ENCODE data around the gene HDAC7. TPM values are rescaled to one million over a fixed set of nuclear protein-coding genes. Genes with fewer than 3 reads are reported as not detected.
A peak's percentile ranks its signal among the peaks of the same experiment; 100 is the strongest.

Gene HDAC7
- total RNA-seq, 1 donor from 2014 or later = 84.4 TPM

DNA sequence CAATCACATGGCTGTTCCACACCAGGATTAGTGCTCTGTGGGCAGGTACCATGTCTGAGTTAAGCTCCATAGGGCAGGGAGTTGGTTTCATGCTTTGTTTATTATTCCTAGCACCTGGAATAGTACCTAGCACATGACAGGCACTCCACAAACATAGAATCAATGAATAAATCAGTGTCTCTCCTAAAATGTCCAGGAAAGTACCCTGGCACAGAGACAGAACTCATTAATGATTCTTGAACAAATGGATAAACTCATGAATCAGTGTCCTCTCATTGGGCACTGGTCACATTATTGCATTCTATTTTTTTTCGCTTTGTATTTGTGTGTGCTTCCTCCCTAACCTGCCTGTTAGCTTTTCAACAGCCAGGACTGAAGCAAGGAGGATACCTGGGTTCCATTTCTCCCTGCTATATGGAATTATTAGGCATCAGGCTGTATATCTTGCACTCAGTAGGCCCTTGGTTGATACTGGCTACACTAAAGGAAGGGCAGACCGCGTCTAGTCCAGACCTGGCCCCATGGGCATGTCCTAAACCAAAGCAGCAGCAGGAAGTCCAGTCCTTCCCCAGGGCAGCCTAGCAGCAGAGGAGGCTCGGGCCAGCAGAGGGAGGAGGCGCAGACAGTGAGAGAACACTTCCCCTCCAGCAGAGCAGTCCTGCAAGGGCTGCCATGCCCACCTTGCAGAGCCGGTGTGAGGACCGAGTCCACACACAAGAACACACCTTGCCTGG is 18.4 kb downstream of the HDAC7 start:
- DNase-seq (ENCODE audit: low read depth) = peak; percentile 78

DNA sequence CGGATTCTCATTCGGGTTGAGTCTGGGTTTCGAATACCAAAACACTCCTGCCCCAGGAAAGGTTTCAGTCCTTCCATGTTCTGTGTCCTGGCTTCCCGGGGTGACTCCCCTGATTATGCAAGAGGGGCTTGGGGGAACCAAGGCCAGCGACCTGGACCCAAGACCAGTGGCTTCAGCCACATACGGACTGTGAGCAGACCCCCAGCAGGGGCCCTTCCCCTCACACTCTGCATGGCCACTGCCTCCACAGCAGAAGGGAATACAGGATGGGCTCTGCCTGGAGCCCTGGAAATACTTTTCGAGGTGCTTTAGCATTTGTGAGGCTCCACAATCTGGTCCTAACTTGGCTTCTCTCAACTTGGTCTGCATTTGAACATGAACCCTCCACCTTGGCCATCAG is 19.1 kb downstream of the HDAC7 start:
- H3K4me3 ChIP-seq (ENCODE audit: low read depth, low read length) = no peak overlapping the region
- no peak for TF ChIP-seq CTCF (conservative IDR thresholded peaks at IDR 0.05; ENCODE audit: low read depth, low read length)
- no peak for DNase-seq (ENCODE audit: low read depth)

More for the DNA sequence above, 18.4 kb downstream of the HDAC7 start:
- peak; percentile 51 for TF ChIP-seq CTCF (conservative IDR thresholded peaks at IDR 0.05; ENCODE audit: low read depth, low read length)
- no peak overlapping the region for H3K4me3 ChIP-seq (ENCODE audit: low read depth, low read length)

- no peak for DNase-seq (ENCODE audit: low read depth)
- H3K4me3 ChIP-seq (ENCODE audit: low read depth, low read length) = no peak overlapping the region
- TF ChIP-seq CTCF (conservative IDR thresholded peaks at IDR 0.05; ENCODE audit: low read depth, low read length) = no peak
Measured at GRCh38 chr12:47799357-47799955, 20.2 kb downstream of the HDAC7 start.

GRCh38 chr12:47798382-47798948 is 21.2 kb downstream of the HDAC7 start:
- no peak overlapping the region for H3K4me3 ChIP-seq (ENCODE audit: low read depth, low read length)
- TF ChIP-seq CTCF (conservative IDR thresholded peaks at IDR 0.05; ENCODE audit: low read depth, low read length) = no peak

DNA sequence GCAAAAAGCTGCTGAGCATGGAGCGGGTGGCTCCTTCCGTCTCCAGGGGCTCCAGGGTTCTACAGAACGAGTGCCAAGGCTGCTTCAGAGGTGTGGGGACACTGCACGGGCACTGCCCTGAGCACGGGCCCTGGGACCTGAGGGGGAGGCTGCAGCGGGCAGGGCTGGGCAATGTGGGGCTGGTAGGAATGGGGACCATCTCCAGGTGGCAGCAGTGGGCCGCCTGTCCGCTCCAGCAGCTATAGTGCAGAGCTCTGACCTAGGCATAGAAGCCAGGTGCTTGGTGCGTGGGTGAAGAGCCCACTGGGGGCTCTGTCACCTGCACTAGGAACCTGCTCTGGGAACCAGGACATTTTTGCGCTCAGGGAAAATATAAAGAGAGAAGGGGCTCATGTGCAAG is 22.3 kb downstream of the HDAC7 start:
- DNase-seq (ENCODE audit: low read depth) = no peak
- no peak overlapping the region for H3K4me3 ChIP-seq (ENCODE audit: low read depth, low read length)
- TF ChIP-seq CTCF (conservative IDR thresholded peaks at IDR 0.05; ENCODE audit: low read depth, low read length) = peak; percentile 47

More at GRCh38 chr12:47798382-47798948, 21.2 kb downstream of the HDAC7 start:
- DNase-seq (ENCODE audit: low read depth) = no peak

DNA sequence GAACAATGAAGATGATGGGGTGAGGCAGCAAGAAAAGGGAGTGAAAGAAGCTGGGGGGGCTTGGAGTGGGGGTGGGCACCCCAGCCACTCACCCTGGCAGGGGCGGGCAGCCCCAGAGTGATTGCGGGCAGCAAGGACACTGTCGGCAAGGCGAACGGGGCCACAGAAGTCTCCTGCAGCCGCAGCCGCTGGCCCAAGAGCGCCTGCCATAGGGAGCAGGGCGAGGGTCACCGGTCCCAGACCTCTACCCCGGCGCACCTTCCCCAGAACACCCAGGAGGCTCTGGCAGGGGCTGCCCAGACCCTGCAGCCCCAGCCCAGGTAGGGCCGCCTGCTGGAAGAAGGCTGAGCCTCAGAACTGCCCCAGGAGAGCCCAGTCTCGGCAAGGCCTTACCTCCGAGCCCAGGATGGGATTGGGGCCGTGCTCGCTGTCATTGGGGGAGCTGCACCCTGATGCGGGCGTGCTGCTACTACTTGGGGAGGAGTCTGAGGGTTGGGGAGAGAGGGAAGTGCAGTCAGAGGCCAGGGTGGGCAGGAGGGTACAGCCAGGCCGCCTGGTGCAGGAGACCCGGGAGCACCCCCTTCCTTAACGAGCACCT is 23.8 kb downstream of the HDAC7 start:
- H3K4me3 ChIP-seq (ENCODE audit: low read depth, low read length) = no peak overlapping the region
- DNase-seq (ENCODE audit: low read depth) = no peak
- no peak for TF ChIP-seq CTCF (conservative IDR thresholded peaks at IDR 0.05; ENCODE audit: low read depth, low read length)

Data from epithelial cell of proximal tubule (primary cell).